Measurements from ENCODE around the gene KRTAP12-3. TPM values are rescaled to one million over a fixed set of nuclear protein-coding genes. Genes with fewer than 3 reads are reported as not detected.

KRTAP12-3 gene
- total RNA-seq, 1 experiment from 2014 or later = not detected

DNA sequence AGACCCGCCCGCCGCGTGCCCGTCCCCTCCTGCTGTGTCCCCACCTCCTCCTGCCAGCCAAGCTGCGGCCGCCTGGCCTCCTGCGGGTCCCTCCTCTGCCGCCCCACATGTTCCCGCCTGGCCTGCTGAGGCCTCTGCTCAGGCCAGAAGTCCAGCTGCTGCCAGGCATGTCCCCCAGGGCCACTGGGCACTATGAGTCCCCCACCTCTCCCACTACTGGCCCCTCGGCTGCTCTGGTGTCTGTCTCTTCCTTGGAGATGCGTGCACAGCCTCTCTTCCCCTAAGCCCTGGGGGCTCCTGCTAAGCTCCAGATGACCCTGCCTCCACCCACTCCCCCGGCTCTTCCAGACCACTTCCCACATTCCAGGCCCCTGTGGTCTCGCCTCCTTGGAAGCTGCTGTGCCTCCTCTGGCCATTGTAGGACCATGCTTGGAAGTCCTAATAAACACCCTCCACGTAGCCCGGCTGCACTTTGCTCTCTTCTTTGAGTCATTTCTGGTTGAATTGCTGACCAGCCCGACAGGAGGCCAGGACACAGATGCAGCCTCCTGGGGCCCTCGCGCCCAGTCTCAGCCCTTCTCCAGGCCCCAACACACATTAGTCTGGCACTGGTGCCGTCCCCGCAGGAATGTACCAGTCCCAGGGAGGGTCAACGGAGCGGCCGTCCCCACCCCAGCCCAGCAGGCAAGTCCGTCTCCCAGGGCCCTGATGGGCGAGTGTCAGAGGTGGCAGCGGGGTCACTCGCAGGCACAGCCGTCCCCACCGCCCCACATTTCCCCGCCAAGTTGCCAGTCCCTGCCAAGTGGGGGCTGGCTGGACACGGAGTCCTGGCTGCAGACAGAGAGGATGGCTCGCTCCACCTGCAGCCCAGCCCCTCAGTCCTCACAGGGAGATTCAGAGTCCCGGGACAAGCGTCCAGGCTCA is 40.3 kb downstream of the KRTAP12-3 start:
- H3K36me3 ChIP-seq (ENCODE audit: low read depth) = no peaks in the 10 kb centered on the region
- peaks cover 7% of the 10 kb centered on the region; the same call in 1 of the 2 replicates for H3K9me3 ChIP-seq (ENCODE audit: insufficient read depth, low read depth)
- ChIA-PET POLR2A (ENCODE audit: unreplicated experiment) (no interaction called here), CTCF (no interaction called here)
- no peaks in the 10 kb centered on the region for H3K9me2 ChIP-seq (ENCODE audit: insufficient read depth)
- peaks cover 68% of the 10 kb centered on the region for H3K27me3 ChIP-seq (ENCODE audit: insufficient read depth, low read depth)
- no peak for DNase-seq
- H3K4me2 ChIP-seq = no peak overlapping the region
- no peak for TF ChIP-seq EZH2 (IDR thresholded peaks at IDR 0.05; ENCODE audit: low read depth)
- TF ChIP-seq, protein P1, sequence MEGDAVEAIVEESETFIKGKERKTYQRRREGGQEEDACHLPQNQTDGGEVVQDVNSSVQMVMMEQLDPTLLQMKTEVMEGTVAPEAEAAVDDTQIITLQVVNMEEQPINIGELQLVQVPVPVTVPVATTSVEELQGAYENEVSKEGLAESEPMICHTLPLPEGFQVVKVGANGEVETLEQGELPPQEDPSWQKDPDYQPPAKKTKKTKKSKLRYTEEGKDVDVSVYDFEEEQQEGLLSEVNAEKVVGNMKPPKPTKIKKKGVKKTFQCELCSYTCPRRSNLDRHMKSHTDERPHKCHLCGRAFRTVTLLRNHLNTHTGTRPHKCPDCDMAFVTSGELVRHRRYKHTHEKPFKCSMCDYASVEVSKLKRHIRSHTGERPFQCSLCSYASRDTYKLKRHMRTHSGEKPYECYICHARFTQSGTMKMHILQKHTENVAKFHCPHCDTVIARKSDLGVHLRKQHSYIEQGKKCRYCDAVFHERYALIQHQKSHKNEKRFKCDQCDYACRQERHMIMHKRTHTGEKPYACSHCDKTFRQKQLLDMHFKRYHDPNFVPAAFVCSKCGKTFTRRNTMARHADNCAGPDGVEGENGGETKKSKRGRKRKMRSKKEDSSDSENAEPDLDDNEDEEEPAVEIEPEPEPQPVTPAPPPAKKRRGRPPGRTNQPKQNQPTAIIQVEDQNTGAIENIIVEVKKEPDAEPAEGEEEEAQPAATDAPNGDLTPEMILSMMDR (conservative IDR thresholded peaks at IDR 0.05) = no peak
- no peaks in the 10 kb centered on the region for H3K4me1 ChIP-seq (replicated peaks; ENCODE audit: insufficient read depth)
- no peaks in the 10 kb centered on the region for H3K79me2 ChIP-seq (ENCODE audit: low read depth)
- BruUV-seq (replicated peaks) = no TSS peak
- H4K20me1 ChIP-seq (ENCODE audit: insufficient read depth) = no peaks in the 10 kb centered on the region
- no peak overlapping the region for H3K4me3 ChIP-seq
- no peaks in the 10 kb centered on the region for H3F3A ChIP-seq (ENCODE audit: insufficient read depth, low read depth)
- intact Hi-C loops (cut with micrococcal nuclease; ENCODE audit: unreplicated experiment) = no loop called here
- H2AFZ ChIP-seq = no peak overlapping the region
- no peak overlapping the region for H3K27ac ChIP-seq

DNA sequence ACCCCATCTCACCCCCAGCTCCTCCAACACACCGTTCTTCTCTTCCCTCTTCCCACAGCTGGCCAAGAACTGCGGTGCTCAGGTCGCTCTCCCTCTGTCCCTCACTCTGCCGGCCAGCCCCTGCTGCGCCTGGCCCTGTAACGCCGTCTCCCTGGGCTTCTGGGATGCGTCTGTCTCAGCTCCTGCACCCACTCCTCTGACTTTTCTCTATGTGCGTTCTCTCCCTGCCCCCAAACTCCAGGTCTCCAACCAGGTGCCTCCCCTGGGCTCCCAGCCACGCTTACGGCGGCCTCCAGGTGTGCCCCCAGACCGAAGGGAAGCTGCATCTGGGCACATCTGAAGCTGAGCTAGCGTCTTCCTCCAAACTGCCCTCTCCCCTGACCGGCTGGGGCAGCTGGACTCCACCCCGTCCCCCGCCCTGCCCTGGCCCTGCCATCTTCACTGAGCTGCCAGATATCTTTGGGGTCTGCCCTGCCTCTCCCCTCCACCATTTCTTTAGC is 41.8 kb downstream of the KRTAP12-3 start:
- Histone ChIP-seq H3K27me3 (ENCODE audit: insufficient read depth, low read depth) (peaks cover 81% of the 10 kb centered on the region), H3K9me2 (ENCODE audit: insufficient read depth) (no peaks in the 10 kb centered on the region), H3K4me3 (no peak overlapping the region), H3K79me2 (ENCODE audit: low read depth) (no peaks in the 10 kb centered on the region), H3K4me2 (no peak overlapping the region), H3K9me3 (ENCODE audit: insufficient read depth, low read depth) (no peaks in the 10 kb centered on the region), H3K4me1 (replicated peaks; ENCODE audit: insufficient read depth) (no peaks in the 10 kb centered on the region), H3K27ac (no peak overlapping the region), H2AFZ (no peak overlapping the region), H3K36me3 (ENCODE audit: low read depth) (no peaks in the 10 kb centered on the region), H3F3A (ENCODE audit: insufficient read depth, low read depth) (no peaks in the 10 kb centered on the region), H4K20me1 (ENCODE audit: insufficient read depth) (no peaks in the 10 kb centered on the region)
- ChIA-PET POLR2A (ENCODE audit: unreplicated experiment) (no interaction called here), CTCF (no interaction called here)
- TF ChIP-seq, protein P1 (conservative IDR thresholded peaks at IDR 0.05) = no peak
- TF ChIP-seq EZH2 (IDR thresholded peaks at IDR 0.05; ENCODE audit: low read depth) = no peak
- no TSS peak for BruUV-seq (replicated peaks)
- intact Hi-C loops (cut with micrococcal nuclease; ENCODE audit: unreplicated experiment) = no loop called here
- no peak for DNase-seq

DNA sequence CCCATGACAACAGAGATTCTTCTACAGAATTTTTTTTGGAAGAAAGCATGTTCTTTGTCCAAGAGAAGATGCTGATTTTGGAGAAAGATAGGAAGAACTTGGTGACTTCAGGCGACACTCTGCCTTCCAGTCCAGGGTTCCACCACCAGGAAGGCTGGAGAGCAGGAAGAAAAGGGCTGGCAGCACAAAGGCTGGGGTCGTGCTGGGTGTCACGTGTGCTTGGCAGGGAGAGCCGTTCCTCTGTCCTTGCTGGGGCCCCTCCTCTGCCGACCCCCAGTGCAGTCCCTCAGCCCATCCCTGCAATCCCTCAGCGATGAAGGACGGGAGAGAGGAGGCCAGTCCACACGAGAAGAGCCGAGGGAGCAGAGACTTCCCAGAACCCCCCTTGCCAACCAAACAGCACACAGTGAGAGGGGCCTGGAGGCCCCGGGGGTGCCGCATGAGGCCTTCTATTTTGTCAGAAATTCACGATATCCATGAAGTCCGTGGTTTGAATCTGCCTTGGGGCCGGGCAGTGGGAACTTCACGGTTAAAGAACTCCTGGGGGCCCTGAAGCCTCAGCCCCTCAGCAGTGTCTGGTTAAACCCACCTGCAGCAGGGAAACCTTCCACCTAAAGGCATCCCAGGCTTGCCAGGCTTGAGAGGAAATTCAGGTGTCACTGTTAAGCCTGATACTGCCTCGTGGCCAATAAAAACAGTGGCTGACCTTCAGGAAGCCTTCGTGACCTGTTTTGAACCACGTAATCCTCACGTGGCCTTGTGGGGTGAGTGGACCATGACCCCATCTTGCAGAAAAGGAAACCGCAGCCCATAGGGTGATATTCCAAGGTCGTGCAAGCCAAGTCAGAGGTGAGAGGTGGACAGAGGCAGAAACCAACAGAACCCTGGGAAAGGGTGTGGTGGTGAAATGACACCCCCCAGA is 42.6 kb downstream of the KRTAP12-3 start:
- ChIA-PET POLR2A (ENCODE audit: unreplicated experiment) (no interaction called here), CTCF (no interaction called here)
- Histone ChIP-seq H4K20me1 (ENCODE audit: insufficient read depth) (no peaks in the 10 kb centered on the region), H3K9me2 (ENCODE audit: insufficient read depth) (no peaks in the 10 kb centered on the region), H3K9me3 (ENCODE audit: insufficient read depth, low read depth) (no peaks in the 10 kb centered on the region), H3F3A (ENCODE audit: insufficient read depth, low read depth) (no peaks in the 10 kb centered on the region), H3K36me3 (ENCODE audit: low read depth) (no peaks in the 10 kb centered on the region), H3K4me2 (no peak overlapping the region), H3K79me2 (ENCODE audit: low read depth) (no peaks in the 10 kb centered on the region), H3K27ac (no peak overlapping the region), H3K27me3 (ENCODE audit: insufficient read depth, low read depth) (peaks cover 83% of the 10 kb centered on the region), H3K4me3 (no peak overlapping the region), H3K4me1 (replicated peaks; ENCODE audit: insufficient read depth) (no peaks in the 10 kb centered on the region), H2AFZ (no peak overlapping the region)
- no TSS peak for BruUV-seq (replicated peaks)
- TF ChIP-seq, protein P1 (conservative IDR thresholded peaks at IDR 0.05) = no peak
- no peak for TF ChIP-seq EZH2 (IDR thresholded peaks at IDR 0.05; ENCODE audit: low read depth)
- DNase-seq = no peak
- intact Hi-C loops (cut with micrococcal nuclease; ENCODE audit: unreplicated experiment) = no loop called here

Data from PC-9 (cell line).